HepG2 (cell line): Measurements from ENCODE around the gene ATRN. TPM values are rescaled to one million over a fixed set of nuclear protein-coding genes. Genes with fewer than 3 reads are reported as not detected.

Experiments used
- GATAD2A ChIP-seq: IDR thresholded peaks from 2 replicates; pipeline ENCODE4 v1.6.1; 2016
- GLMP ChIP-seq: sonication (generic); formaldehyde crosslinking; IDR thresholded peaks from 2 replicates; pipeline ENCODE4 v1.9.0; 2021; ENCODE audit warnings: missing genetic modification reagents, mild to moderate bottlenecking, borderline replicate concordance
- HIC2 ChIP-seq: sonication (generic); formaldehyde crosslinking; IDR thresholded peaks from 2 replicates; pipeline ENCODE4 v1.9.0; 2022; ENCODE audit warnings: low read depth, missing genetic modification reagents
- NFE2L1 ChIP-seq: sonication (generic); formaldehyde crosslinking; IDR thresholded peaks from 2 replicates; pipeline ENCODE4 v1.4.0; 2020; ENCODE audit warnings: missing genetic modification reagents, mild to moderate bottlenecking, borderline replicate concordance
- SKI ChIP-seq: fragments of 450-650 bp; IDR thresholded peaks from one replicate; pipeline ENCODE4 v1.6.1; 2018; ENCODE audit warnings: mild to moderate bottlenecking; ENCODE audit not compliant: partially characterized antibody
- TP53 ChIP-seq: sonication (generic); formaldehyde crosslinking; conservative IDR thresholded peaks from 2 replicates; pipeline ENCODE4 v1.4.0; 2020; ENCODE audit warnings: missing genetic modification reagents
- ZFP36L2 ChIP-seq: sonication (generic); formaldehyde crosslinking; IDR thresholded peaks from 2 replicates; pipeline ENCODE4 v1.4.0; 2020; ENCODE audit warnings: missing genetic modification reagents
- ZFP62 ChIP-seq: sonication (generic); formaldehyde crosslinking; IDR thresholded peaks from 2 replicates; pipeline ENCODE4 v1.4.0; 2020; ENCODE audit warnings: missing genetic modification reagents
- ZKSCAN5 ChIP-seq: sonication (generic); formaldehyde crosslinking; IDR thresholded peaks from 2 replicates; pipeline ENCODE4 v1.5.1; 2020; ENCODE audit warnings: mild to moderate bottlenecking, missing genetic modification reagents
- ZMYM3 ChIP-seq: sonication (generic); formaldehyde crosslinking; IDR thresholded peaks from 2 replicates; pipeline ENCODE4 v1.5.1; 2020; ENCODE audit warnings: mild to moderate bottlenecking, missing genetic modification reagents
- ZNF124 ChIP-seq: sonication (generic); formaldehyde crosslinking; IDR thresholded peaks from 2 replicates; pipeline ENCODE4 v1.4.0; 2020; ENCODE audit warnings: missing genetic modification reagents
- ZNF18 ChIP-seq: sonication (generic); formaldehyde crosslinking; IDR thresholded peaks from 2 replicates; pipeline ENCODE4 v1.8.0; 2022; ENCODE audit warnings: mild to moderate bottlenecking, missing genetic modification reagents; ENCODE audit not compliant: insufficient replicate concordance
- ZNF234 ChIP-seq: sonication (generic); formaldehyde crosslinking; conservative IDR thresholded peaks from 2 replicates; pipeline ENCODE4 v1.5.1; 2020; ENCODE audit warnings: mild to moderate bottlenecking, missing genetic modification reagents
- ZNF24 ChIP-seq: fragments of 450-650 bp; IDR thresholded peaks from 2 replicates; pipeline ENCODE4 v1.6.1; 2017; ENCODE audit warnings: antibody characterized with exemption, mild to moderate bottlenecking
- ZNF280B ChIP-seq: sonication (generic); formaldehyde crosslinking; IDR thresholded peaks from 2 replicates; pipeline ENCODE4 v1.5.0; 2020; ENCODE audit warnings: missing genetic modification reagents, mild to moderate bottlenecking, borderline replicate concordance
- ZSCAN21 ChIP-seq: sonication (generic); formaldehyde crosslinking; IDR thresholded peaks from 2 replicates; pipeline ENCODE4 v1.8.0; 2022; ENCODE audit warnings: mild to moderate bottlenecking, missing genetic modification reagents, moderate library complexity, borderline replicate concordance
- polyA plus RNA-seq, 8 experiments: library from polyadenylated mRNA; depleted of rRNA in 3 of 8; stranded (reverse) in 7 of 8; unstranded in 1 of 8; fragments of >200 nt; fragmentation: Illumina TruSeq in 4 of 8; extraction: Trizol in 4 of 8; gene quantifications; 2 replicates each; pipeline versions ENCODE4 v1.2.1 to v1.2.3, GENCODE V29; 2011 to 2016; ENCODE audit warnings: low read depth in 4 of 8, missing spikeins in 1 of 8, mixed read lengths in 1 of 8; ENCODE audit not compliant: insufficient read depth in 1 of 8
- total RNA-seq, 5 experiments: library from RNA; depleted of rRNA; stranded (reverse); fragments of >200 nt; fragmentation: Illumina TruSeq; extraction: Trizol; gene quantifications; 2 replicates each; pipeline ENCODE4 v1.2.3, GENCODE V29; 2016; ENCODE audit warnings: low read depth in 1 of 5
- TF ChIP-seq, protein P1 (sequence below): sonication (generic); formaldehyde crosslinking; IDR thresholded peaks from 2 replicates; pipeline ENCODE4 v1.8.1; 2023; ENCODE audit warnings: mild to moderate bottlenecking, missing genetic modification reagents
- TF ChIP-seq, protein P2 (sequence below): IDR thresholded peaks from 2 replicates; pipeline ENCODE4 v1.6.1; 2016; ENCODE audit warnings: missing compliant biosample characterization, missing genetic modification reagents, borderline replicate concordance
- TF ChIP-seq, protein P3 (sequence below): sonication (generic); formaldehyde crosslinking; IDR thresholded peaks from 2 replicates; pipeline ENCODE4 v1.4.0; 2020; ENCODE audit warnings: mild to moderate bottlenecking, missing genetic modification reagents

Gene ATRN
- total and polyA plus RNA-seq, 2 of the 13 experiments (the other 11 are each of a cell fraction or from before 2014, with no cell fraction given) = 44.2 to 81.1 TPM

- TF ChIP-seq GLMP (CRISPR knock-in tag) = no peak
- peak; percentile 29; the same call in 1 of the 2 replicates for TF ChIP-seq HIC2 (CRISPR knock-in tag)
- no peak for TF ChIP-seq ZNF280B
- TF ChIP-seq ZNF234 = no peak
- TF ChIP-seq ZFP36L2 (CRISPR knock-in tag) = no peak
- TF ChIP-seq, protein P1, sequence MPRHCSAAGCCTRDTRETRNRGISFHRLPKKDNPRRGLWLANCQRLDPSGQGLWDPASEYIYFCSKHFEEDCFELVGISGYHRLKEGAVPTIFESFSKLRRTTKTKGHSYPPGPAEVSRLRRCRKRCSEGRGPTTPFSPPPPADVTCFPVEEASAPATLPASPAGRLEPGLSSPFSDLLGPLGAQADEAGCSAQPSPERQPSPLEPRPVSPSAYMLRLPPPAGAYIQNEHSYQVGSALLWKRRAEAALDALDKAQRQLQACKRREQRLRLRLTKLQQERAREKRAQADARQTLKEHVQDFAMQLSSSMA (CRISPR knock-in tag) = no peak
- TF ChIP-seq NFE2L1 = no peak
- TF ChIP-seq ZNF24 = no peak
- TF ChIP-seq, protein P2, sequence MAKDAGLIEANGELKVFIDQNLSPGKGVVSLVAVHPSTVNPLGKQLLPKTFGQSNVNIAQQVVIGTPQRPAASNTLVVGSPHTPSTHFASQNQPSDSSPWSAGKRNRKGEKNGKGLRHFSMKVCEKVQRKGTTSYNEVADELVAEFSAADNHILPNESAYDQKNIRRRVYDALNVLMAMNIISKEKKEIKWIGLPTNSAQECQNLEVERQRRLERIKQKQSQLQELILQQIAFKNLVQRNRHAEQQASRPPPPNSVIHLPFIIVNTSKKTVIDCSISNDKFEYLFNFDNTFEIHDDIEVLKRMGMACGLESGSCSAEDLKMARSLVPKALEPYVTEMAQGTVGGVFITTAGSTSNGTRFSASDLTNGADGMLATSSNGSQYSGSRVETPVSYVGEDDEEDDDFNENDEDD = no peak
- TF ChIP-seq ZFP62 (CRISPR knock-in tag) = no peak
- TF ChIP-seq SKI = peak; percentile 97
- TF ChIP-seq ZNF124 (CRISPR knock-in tag) = peak; percentile 92
- TF ChIP-seq ZSCAN21 (CRISPR knock-in tag) = no peak; the same call in 1 of the 2 replicates
- TF ChIP-seq, protein P3, sequence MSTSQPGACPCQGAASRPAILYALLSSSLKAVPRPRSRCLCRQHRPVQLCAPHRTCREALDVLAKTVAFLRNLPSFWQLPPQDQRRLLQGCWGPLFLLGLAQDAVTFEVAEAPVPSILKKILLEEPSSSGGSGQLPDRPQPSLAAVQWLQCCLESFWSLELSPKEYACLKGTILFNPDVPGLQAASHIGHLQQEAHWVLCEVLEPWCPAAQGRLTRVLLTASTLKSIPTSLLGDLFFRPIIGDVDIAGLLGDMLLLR (CRISPR knock-in tag) = peak; percentile 63; the same call in 1 of the 2 replicates
- peak; percentile 86; the same call in 1 of the 2 replicates for TF ChIP-seq ZMYM3 (CRISPR knock-in tag)
- no peak for TF ChIP-seq ZKSCAN5 (CRISPR knock-in tag)
- TF ChIP-seq ZNF18 (CRISPR knock-in tag) = no peak
- TF ChIP-seq GATAD2A (CRISPR knock-in tag) = peak; percentile 97
- peak; percentile 61; the same call in 1 of the 2 replicates for TF ChIP-seq TP53 (CRISPR knock-in tag)
Measured at GRCh38 chr20:3628502-3629314, 157.9 kb downstream of the ATRN start (continued).
